Osteocyte (in vitro differentiated cells): ENCODE data around the gene PTGES. TPM values are rescaled to one million over a fixed set of nuclear protein-coding genes. Genes with fewer than 3 reads are reported as not detected.
A peak's percentile ranks its signal among the peaks of the same experiment; 100 is the strongest.

Source experiments
- DNase-seq: peaks from one replicate; pipeline ENCODE4 v3.0.0; 2021; ENCODE audit warnings: mixed read lengths; ENCODE audit not compliant: unreplicated experiment; ENCODE audit errors: extremely low spot score
- H3K27ac Mint-ChIP-seq: one replicate; pipeline ENCODE4 v1.8.0; 2021; ENCODE audit warnings: mild to moderate bottlenecking, mixed read lengths; ENCODE audit not compliant: unreplicated experiment
- H3K27me3 Mint-ChIP-seq: one replicate; pipeline ENCODE4 v1.8.0; 2021; ENCODE audit warnings: mixed read lengths; ENCODE audit not compliant: unreplicated experiment
- H3K36me3 Mint-ChIP-seq: one replicate; pipeline ENCODE4 v1.8.0; 2021; ENCODE audit warnings: mixed read lengths; ENCODE audit not compliant: unreplicated experiment
- H3K4me1 Mint-ChIP-seq: one replicate; pipeline ENCODE4 v1.8.0; 2021; ENCODE audit warnings: mixed read lengths; ENCODE audit not compliant: unreplicated experiment
- H3K4me3 Mint-ChIP-seq: one replicate; pipeline ENCODE4 v1.8.0; 2021; ENCODE audit warnings: mild to moderate bottlenecking, moderate library complexity, mixed read lengths; ENCODE audit not compliant: unreplicated experiment
- H3K9me3 Mint-ChIP-seq: one replicate; pipeline ENCODE4 v1.8.0; 2021; ENCODE audit warnings: mixed read lengths; ENCODE audit not compliant: unreplicated experiment
- CTCF ChIP-seq: fragments of 200-600 bp; sonication (generic); IDR thresholded peaks from 2 replicates; pipeline ENCODE4 v1.5.0; 2021; ENCODE audit warnings: antibody characterized with exemption, mild to moderate bottlenecking, moderate library complexity
- total RNA-seq: library from RNA; stranded (reverse); gene quantifications from 2 replicates; pipeline ENCODE4 v1.2.1, GENCODE V29; 2021

The PTGES gene
- total RNA-seq, 1 donor from 2014 or later: 0.83 TPM

GRCh38 chr9:129716091-129716490 lies 36.8 kb downstream of the PTGES start:
- no peak for TF ChIP-seq CTCF
- DNase-seq: no peak
- Mint-ChIP-seq H3K4me3 (no peak overlapping the region), H3K36me3 (no peaks in the 10 kb centered on the region), H3K9me3 (no peaks in the 10 kb centered on the region), H3K27ac (peak overlapping the region; percentile 46), H3K27me3 (no peaks in the 10 kb centered on the region), H3K4me1 (peaks cover 31% of the 10 kb centered on the region)

- Mint-ChIP-seq H3K4me3 (no peak overlapping the region), H3K27ac (no peak overlapping the region), H3K9me3 (no peaks in the 10 kb centered on the region), H3K36me3 (no peaks in the 10 kb centered on the region), H3K27me3 (no peaks in the 10 kb centered on the region), H3K4me1 (peaks cover 37% of the 10 kb centered on the region)
- DNase-seq: no peak
- no peak for TF ChIP-seq CTCF
Measured at GRCh38 chr9:129714511-129715061, 38.3 kb downstream of the PTGES start.

GRCh38 chr9:129713402-129713679 lies 39.5 kb downstream of the PTGES start:
- peaks cover 37% of the 10 kb centered on the region for H3K4me1 Mint-ChIP-seq
- no peak overlapping the region for H3K4me3 Mint-ChIP-seq
- H3K27me3 Mint-ChIP-seq: no peaks in the 10 kb centered on the region
- no peaks in the 10 kb centered on the region for H3K36me3 Mint-ChIP-seq
- no peak for DNase-seq
- H3K27ac Mint-ChIP-seq: peak overlapping the region; percentile 91
- no peak for TF ChIP-seq CTCF
- H3K9me3 Mint-ChIP-seq: no peaks in the 10 kb centered on the region

GRCh38 chr9:129712634-129713401 lies 40.0 kb downstream of the PTGES start:
- Mint-ChIP-seq H3K36me3 (no peaks in the 10 kb centered on the region), H3K27ac (peak overlapping the region; percentile 91), H3K4me3 (peak overlapping the region; percentile 59), H3K4me1 (peaks cover 37% of the 10 kb centered on the region), H3K27me3 (no peaks in the 10 kb centered on the region), H3K9me3 (no peaks in the 10 kb centered on the region)
- no peak for TF ChIP-seq CTCF
- DNase-seq: no peak

- Mint-ChIP-seq H3K4me1 (peaks cover 29% of the 10 kb centered on the region), H3K36me3 (no peaks in the 10 kb centered on the region), H3K27me3 (no peaks in the 10 kb centered on the region), H3K27ac (no peak overlapping the region), H3K9me3 (no peaks in the 10 kb centered on the region), H3K4me3 (no peak overlapping the region)
- DNase-seq: no peak
- no peak for TF ChIP-seq CTCF
Measured at GRCh38 chr9:129710169-129710453, 42.7 kb downstream of the PTGES start.
